GM18909 (cell line): ENCODE data around the gene CREB5.

Experiments
- ATAC-seq: cut with Tn5 transposase; IDR thresholded peaks from one replicate; pipeline ENCODE4 v1.9.1; 2021; ENCODE audit warnings: mild to moderate bottlenecking; ENCODE audit not compliant: unreplicated experiment, poor library complexity

CREB5 gene

DNA sequence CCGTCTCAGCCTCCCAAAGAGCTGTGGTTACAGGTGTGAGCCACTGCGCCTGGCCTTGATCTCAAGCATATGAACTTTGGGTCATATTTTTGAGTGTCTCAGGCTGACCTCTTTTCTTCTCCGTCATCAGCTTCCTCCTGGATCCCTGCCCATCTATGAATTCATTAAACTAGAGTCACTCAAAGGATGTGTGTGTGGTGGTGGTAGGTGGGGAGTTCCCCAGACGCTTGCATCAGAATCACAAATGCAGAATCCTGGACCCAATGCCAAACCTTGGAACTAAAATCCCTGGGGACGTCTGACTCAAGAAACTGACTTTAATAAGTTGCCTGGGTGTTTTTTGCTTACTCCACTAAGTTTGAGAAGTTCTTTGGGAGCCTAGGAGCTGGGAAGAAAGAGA, 6.7 kb upstream of the CREB5 start:
- ATAC-seq: no peak

DNA sequence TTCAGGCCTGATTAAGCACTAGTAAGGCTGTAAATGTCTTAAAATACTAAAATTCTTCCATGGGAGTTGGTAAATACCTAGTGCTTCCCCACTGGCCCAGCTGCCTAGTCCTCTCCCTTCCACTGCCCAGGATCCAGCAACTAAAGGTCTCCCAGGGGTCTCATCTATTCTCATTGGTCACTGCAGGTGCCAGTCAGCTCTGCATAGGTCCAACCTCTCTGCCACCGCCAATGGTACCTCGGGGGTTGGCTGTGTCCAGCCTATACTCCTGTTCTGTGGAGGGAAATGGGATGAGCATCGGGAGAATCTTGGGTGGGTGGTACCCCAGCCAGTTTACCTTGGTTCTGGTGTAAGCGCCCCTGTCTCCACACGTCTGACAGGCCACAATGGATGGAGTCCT, 6.1 kb upstream of the CREB5 start:
- no peak for ATAC-seq

DNA sequence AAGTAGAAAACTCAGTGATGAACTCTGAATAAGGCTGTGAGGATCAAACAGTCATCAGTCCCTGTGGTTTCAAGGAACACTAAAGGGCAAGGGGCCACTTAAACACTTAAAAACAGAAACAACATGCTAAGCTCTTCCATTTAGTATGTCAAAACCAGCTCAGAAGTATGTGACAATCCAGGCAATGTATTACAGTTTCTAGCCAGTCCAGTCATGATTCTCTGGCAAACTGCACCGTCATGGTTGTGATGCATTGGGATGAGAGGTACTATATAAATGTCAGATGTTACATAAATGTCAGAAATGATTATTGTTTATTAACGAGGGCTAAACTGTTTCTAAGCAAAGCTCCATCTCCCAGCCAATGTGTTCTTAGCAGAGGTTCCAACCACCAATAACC, 4.7 kb upstream of the CREB5 start:
- ATAC-seq: no peak

DNA sequence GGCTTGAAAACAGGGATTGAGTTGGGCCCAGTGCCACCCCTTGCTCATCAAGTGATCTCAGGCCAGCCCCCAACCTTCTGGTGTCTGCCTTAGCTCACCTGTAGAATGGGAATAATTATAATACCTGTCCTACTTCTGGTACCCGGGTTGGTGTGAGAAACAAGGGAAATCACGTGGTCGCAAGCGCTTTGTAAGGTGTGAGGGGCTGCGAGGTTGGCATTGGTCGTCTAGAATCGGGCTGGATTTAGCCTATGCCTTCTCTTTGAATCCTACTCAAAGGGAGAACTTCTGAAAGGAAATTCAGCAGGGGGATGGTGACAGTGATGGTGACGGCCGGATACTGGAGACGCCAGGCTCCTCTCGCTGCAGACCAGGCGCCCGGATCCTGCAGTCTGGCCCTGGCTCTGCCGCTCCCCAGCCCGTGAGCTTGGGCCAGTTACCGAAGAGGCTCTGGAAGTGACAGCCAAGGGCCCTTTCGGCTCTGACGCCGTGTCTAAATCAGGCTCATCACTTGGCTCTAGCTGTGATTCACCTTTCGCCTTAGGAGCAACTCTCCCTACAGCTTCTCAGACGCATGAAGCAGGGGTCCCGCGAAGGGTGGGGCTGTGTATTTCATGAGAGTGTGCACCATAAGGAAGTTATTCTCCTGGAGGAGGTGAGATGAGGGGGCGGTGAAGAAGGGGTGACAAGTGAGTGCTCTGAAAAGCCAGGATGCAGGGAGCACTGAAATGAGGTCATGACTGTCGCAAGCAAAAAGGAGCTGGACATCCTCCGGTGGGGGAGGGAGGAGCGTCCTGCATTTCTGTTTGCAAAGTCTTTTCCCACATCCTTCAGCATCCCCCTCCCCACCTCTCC, 4.0 kb upstream of the CREB5 start:
- ATAC-seq: no peak

DNA sequence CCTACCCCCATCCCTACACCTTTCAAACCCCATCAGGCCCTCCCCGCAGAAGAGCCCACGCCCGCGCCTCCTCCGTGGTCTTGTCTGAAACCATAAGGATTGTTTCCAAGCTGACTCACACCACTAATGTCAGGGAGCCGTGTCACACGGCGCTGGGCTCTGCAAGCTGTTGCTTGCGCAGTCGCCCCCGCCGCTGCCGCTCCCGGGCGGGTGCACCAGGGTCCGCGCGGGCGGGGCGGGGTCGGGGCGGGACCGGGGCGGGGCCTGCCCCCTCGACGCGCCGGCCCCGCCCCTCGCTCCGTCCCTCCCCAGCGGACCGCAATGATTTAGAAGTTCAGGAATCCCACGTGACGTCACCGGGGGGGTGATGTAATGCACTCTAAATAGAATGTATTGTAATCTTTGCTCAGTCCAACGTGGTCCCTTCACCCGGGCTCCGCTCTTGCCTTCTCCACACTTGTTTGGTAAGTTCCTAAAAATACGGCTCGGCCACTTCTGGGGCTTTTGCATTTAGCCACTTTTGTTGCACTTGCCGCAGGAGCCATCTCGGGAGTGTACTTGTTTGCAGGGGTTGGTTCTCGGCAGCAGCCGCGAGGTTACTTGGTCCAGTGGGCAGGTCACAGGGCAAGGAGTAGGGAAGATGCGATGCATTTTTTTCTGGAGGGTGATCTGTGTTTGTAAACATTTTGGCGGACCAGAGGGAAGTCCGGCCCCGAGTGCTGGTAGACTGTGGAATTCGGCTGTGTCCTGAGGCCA, 3.2 kb upstream of the CREB5 start:
- ATAC-seq: no peak

DNA sequence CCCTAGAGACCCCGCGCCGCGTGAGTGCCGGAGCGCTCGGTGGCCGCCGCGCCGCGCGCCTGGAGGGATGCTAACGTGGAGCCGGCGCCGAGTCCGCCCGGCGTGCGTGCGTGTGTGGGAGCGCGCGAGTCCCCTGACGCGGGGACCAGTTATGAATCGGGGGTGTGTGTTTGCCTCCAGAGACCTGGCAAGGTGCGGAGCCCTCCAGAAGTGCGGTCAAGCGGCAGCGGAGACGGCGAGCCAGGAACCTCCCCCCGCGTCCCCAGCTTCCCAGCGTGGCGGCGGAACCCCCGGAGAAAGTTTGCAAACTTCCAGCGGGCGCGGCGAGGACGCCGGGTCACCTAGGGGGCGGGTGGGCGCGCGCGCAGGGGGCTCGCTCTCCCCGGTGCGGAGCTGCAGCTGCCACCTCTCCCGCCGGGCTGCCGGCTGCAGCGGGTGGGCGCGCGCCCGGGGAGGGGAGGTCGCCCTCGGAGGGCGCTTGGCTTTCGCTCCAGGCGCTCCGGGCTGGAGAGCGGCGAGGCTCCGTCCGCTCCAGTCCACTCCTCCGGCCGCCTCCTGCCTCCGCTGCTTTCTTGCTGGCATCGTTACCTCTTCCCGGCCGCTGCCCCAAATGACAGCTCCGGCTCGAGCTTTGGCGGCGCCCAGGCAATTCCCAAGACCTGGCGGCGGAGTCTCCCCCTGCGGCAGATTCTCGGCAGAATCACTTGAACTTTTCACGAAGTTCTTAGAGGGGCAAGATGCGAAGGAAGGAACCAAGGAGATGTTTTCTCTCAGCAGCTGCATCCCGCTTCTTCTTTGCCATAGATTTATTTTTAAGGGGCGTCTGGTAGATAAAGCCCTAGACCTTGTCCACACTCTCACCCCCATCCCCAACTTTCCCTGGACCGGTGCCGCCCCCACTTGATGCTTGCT, 2.3 kb upstream of the CREB5 start:
- no peak for ATAC-seq

DNA sequence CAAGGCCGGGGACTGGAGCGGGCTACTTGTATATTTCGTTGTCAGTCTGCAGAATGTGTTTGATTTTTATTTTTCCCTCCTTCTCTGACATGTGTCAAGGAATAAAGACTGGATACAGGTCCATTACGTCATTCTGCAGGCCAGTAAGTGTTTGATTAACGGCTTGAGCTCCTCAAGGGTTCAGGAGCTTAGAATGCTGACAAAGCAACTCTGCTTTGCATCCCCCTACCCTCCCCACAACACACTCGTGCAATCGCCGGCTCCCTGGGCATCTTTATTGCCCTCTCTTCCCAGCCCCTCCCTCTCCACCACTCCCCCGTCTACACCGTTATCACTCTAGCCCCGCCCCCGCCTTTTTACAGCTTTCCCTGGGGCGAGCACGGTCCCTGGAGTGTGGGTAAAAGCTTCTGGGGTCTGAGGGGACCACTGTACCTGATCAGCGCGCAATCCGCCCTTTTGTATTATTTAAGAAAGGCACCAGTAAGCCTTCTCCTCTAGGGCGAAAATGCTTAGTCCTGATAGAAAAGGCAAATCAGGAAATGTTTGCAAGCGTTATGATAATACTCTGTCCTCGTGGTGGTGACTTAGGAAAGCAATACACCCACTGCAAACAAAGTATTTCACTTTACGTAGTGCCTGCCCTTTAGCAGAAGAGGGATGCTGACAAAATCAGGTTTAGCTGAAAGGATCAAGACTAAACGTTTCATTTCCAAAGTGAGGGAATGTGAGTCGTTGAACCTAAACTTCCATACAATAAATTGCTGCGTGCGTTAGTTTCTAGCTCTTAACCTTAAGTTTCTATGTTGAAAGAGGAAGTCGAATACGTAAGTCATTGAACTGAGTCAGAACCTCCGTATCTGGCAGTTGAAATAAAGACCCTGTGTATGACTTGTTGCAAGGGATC, 1.4 kb upstream of the CREB5 start:
- ATAC-seq: no peak

DNA sequence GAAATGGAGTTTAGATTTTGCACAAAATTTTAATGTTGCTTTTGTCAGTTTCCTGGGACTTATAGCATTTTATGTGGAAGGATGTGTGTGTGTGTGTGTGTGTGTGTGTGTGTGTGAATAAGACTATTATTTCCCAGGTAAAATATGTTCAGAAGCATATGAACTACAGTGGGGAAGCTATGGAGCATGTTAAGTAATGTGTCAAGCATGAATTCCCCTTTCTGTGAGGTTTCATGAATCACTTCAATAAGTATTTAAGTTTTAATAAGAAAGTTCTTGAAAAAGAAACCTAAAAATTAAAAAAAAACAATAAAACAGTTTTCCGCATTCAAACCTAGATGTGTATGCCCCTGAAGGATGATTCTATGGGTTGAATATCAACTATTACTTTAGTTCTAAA, 693 bp downstream of the CREB5 start:
- no peak for ATAC-seq

DNA sequence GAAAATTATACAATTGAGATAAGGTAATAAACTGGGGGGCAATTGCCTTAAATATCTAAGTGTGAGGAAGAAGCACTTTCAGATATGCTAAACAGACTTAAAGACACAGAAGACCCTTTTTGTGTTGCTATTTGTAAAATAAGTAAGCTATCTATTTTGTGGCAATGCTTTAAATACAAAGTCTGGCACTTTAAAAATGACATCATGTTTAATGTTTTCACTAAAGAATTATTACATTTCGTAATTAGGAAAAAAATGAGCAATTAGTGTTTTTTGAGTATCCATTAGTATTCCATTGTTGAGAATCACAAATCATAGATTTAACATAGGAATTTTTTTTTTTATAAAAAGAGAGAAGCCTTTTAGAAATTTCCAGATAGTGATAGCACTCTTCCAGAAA, 2.1 kb downstream of the CREB5 start:
- ATAC-seq: no peak

DNA sequence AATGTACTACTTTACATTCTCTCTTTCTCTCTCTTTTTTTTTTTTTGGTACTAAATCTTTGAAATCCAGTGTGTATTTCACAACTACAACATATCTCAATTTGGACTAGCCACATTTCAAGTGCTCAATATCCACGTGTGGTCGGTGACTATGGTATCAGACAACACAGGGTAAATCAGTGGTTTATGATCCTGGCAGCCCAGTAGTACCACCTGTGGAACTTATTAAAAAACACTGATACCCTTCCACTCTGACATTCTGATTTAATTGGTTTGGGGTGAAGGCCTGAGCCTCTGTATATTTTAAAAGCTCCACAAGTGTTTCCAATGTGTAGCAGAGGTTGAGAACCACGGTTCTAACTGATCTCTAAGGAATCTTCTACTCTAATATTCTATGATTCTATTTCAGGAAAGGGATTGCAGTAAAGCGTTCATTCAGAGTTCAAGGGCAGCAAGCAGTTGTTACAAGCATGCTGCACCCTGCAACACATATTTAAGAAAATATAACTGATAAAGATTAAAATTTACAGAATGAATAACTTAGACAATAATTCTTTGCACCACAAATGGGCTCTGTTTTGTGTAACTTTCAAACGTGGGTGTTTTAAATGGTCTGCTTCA, 5.1 kb downstream of the CREB5 start:
- no peak for ATAC-seq

DNA sequence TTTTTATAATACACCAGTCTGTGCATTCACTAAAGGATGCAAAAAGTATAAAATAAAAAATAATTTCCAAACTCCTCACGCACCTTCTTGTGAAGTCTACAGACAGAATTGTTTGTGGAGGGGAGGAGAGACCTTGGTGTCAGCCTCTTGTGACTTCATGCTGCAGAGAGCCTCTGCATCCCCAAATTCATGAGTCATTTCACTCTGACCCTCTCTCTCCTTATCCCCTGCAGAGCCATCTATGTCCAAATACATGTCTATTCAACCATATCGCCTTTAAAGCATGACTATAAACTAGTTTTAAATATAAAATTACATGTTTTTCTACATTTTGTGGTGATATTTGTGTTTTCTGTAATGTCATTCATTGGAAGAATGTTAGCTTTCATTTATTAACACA, 6.0 kb downstream of the CREB5 start:
- no peak for ATAC-seq

DNA sequence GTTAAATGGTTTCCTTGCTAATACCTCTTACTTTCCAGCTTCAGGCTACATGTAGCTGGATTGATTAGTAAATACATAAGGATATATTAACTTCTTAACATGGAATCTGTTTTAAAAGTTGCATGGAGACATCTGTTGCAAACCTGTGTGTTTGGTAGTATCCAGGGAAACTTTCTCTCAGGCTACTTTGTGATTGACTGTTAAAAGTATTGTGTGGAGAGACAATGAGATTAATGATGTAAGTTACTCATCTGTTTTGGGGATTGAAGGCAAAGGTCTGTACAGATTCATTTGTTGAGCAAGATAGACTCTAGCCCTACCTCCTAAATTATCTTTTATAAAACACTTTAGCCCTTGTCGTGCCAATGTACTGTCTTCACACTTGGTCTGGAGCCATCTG, 6.6 kb downstream of the CREB5 start:
- no peak for ATAC-seq

DNA sequence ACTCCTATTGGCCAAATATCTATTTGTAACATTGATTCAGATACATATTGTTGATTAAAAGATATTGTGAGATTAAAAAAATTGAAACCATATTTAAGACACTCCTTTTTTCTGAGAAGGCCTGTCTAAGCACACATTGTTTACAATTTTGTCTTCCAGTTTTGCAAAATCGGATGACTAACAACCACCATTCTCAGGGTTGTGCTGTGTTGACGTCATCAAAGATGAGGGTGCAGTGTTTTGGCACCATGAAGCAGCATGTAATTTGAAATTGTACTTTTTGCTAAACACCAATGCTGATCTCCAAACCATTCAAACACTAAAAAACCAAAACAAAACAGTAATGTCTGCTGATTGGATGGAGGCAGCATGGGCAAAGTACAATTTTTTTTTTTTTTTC, 7.4 kb downstream of the CREB5 start:
- no peak for ATAC-seq

DNA sequence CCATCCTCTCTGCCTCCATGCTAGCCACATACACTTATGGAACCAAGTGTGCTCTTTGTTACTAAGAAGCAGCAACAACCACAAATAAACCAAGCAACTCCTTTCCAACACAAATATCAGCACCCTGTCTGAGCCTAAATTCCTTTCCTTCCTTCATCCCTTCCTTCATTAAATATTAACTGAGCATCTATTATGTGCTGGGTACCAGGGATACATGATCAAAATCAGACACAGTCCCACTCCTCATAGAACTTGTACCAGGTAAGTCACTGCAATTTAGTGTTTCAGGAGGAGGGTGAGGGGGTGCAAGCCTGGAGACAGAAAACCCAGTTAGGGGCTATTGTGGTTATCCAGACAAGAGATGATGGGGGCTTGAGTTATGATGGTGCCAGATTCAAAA, 10.8 kb downstream of the CREB5 start:
- ATAC-seq: no peak

DNA sequence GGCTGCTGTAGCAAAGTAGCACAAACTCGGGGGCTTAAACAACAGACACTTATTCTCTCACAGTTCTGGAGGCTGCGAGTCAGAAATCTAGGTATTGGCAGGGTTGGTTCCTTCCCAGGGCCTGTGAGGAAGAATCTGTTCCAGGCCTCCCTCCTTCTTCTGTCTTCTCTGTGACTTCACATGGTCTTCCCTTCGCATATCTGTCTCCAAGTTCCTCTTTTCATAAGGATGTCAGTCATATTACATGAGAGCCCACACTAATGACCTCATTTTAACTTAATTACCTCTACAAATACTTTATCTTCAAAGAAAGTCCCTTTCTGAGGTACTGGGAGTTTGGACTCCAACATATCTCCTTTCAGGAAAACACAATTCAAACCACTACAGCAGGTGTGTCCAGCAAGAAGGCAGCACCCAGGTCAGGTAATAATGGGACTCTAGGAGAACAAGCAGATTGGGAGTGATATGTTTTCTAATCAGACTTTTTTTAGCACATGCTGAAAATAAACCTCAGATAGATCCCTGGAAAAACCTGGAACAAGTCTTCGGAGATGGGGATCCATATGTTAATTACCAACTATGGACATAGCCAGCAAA, 11.7 kb downstream of the CREB5 start:
- ATAC-seq: no peak

DNA sequence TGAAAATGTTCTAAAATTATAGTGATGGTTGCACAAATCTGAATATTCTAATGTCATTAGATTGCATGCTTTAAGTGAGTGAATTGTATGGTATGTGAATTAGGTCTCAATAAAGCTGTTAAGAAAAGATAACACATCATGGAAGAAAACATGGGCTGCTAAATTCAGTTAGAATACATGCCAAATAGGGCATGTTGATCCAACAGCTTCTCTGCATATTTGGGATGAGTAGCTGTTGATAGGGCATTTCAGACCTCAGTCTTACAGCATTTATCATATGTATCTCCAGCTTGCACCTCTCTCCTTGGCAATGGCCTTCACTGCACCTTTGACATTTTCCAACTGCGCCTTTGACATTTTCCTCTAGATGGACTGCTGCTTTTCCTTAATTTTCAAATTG, 13.2 kb downstream of the CREB5 start:
- ATAC-seq: no peak

DNA sequence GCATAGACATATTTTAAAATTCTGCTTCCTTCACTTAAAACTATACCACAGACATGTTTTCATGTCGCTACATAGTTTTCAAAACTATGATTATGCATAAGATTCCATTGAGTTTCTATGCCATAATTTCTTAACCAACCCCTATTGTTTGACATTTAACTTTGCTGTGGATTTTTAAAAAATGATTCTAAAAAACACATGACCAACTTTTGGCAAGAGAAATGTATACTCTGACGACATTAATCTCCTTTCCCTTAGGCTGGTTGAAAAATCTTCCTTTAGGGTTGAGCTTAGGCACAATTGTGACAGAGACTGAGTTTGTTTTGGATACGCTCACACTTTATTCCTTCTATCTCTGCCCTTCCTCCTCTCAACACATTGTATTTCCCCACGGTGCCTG, 14.9 kb downstream of the CREB5 start:
- ATAC-seq: no peak

DNA sequence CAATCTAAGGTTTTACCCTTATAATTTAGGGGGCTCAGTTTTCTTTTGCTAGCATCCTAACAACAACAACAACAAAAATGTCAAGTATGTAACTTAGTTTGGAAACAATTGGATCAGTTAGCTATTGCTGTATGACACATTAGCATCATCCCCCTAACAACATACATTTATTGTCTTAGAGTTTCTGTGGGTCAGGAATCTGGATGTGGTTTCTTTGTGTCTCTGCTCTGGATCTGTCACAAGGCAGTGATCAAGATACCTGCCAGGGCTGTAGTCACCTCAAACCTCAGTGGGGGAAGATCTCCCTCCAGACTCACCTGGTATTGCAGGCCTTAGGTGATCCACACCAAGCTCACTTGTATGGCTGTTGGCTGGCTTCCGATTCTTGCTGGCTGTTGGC, 18.3 kb downstream of the CREB5 start:
- ATAC-seq: no peak

DNA sequence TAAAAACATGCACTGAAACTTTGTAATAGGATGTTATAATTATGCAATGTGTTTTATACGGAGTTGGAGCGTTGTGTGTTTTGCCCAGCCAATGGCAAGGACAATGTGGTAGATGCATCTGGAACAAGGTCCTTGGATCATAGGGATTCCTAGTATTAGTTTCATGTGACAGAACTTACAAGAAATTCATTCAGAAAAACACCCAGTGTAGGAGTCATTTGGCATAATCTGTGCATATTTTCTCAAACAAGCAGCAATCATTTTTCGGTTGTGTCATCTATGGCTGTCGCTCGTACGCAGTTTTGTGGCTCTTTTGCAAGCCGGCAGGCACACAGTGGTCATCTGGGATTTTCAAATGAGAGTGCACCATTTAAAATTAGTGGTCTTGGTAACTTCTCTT, 19.8 kb downstream of the CREB5 start:
- ATAC-seq: no peak
